GM21576 (cell line): Measurements from ENCODE around the gene GNG12.

Experiments used
- ATAC-seq: cut with Tn5 transposase; IDR thresholded peaks from one replicate; pipeline ENCODE4 v1.9.1; 2021; ENCODE audit warnings: mild to moderate bottlenecking, moderate library complexity; ENCODE audit not compliant: unreplicated experiment

Gene GNG12

DNA sequence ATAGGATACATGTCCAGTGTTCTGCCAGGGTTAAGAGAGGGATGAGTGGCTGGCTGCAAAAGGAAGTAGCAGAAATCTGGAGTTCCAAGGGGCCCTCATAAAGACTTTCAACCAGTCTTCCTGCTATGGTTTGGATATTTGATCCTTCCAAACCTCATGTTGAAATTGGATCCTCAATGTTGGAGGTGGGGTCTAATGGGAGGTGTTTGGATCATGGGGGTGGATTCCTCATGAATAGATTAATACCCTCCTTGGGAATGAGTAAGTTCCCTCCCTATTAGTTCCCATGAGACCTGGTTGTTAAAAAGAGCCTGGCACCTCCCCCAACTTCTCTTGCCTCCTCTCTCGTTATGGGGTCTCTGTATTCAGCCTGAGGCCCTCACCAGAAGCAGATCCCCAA, 10.1 kb upstream of the GNG12 start:
- ATAC-seq, result no peak

DNA sequence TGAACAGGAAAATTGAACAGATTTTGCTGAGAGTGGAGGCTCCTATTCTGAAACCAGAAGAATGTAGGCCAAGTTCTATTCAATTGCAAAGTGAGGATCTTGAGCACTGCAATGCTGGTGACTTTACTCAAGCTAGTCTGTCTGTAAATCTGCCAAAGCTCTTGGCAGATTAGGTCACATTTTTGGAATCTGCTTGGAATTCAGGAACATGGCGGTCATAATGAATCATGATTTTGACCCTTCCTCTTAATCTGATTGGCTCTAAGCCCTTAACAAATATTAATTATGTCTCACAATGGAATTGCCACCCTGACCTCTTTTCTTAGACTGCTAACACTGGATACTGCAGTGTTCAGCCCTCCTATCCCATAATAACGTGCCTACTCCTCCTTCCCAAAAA, 7.2 kb upstream of the GNG12 start:
- no peak for ATAC-seq

DNA sequence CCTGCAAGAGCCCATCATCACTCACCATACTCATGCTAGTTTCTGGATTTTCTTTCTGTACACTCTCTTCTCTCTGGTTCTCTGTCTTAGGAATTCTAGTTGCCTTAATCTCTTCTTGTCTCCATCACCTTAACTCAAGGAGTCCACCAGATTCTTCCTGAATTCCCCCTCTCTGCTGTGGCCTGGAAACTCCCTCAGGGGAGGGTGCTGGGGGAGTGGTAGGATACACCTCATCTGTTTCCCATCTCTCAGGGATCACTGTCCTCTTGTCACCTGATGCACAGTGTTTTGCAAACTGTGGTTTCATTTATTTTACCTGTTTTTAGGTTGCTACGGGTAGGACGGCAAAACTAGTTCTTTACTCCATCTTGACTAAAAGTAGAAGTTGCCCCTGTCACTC, 6.6 kb upstream of the GNG12 start:
- no peak for ATAC-seq

DNA sequence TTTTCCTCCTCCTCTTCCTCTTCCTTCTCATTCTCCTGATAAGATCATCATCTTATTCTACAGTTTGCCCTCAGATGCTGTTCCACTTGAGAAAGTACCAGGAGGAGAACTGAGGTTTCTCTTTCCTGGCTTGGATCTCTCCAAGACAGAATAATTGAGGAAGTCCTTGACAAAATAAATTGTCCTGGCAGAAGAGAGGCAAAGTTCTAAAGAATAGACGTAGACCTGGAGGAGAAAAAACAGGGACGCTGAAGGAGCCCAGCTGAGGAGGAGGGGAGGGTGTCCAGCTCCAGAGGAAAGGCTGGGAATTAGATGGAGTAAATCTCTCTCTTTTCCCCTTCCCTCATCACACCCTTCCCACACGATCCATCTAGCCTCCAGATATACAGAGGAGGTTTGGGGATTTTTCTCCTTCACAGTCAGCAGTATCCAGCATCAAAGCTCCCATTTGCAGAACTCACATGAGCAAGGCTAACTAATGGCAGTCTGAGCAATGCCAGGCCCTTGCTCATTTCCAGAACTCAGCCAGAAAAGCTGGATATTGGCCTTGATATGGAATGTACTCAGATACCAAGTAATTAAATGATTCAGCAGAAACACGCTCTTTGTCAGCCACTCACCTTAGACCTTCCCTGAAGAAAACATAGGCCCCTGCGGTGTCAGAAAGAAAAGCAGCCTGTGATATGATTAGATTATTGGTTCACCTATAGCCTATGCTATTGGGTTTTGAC, 5.1 kb upstream of the GNG12 start:
- no peak for ATAC-seq

DNA sequence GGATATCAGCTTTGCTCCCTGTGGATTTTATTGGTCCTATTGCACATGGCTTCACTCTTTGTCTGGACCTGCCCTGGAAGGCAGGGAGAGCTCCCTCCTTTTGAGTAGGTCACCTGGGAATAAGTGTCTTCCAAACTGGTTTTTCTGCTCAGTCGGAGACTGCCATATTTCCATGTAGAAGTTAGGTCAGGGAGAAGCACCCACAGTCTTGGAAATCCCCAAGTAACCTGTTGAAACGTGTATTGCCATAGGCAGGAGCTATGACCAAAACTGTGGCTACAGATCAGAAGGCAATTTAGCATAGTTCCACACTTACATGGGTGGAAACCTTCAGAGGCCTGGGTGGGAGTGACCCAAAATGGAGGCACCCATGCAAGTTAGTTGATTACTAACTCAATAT, 3.5 kb upstream of the GNG12 start:
- ATAC-seq, result no peak

DNA sequence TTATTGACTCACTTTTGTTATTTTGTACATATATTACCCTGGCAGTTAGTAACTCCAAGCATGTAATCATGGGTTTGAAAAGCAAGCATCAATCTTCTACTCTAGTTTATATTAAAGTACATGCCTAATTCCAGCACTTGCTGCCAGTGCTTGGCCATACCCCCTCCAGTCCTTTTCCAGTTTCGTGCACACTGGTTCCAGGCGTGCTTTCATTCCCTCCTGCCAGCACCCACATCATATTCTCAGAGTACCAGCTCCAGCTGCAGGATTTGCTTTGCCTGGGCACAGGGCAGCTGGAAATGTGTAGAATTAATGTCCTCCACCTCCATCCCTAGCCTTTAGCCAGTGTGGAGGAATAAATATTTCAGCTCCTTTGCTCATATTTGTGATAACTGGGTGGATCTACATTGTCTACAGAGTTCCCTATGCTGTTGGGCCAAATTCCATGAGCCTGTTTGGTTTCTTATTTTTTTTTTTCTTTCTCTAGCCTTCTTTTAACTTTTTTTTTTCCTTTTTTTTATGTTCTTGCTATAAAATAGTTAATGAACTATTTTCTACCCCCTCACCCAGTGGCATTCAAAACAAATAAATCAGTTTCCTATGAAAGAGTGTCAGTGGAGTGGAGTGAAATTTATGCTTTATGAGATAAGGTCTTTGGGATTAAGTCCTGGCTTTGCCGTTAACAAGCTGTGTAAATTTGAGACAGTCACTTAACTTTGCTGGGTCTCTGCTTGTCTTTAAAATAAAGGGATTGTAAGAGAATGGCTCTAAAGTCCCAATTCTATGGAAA, 2.6 kb upstream of the GNG12 start:
- no peak for ATAC-seq

DNA sequence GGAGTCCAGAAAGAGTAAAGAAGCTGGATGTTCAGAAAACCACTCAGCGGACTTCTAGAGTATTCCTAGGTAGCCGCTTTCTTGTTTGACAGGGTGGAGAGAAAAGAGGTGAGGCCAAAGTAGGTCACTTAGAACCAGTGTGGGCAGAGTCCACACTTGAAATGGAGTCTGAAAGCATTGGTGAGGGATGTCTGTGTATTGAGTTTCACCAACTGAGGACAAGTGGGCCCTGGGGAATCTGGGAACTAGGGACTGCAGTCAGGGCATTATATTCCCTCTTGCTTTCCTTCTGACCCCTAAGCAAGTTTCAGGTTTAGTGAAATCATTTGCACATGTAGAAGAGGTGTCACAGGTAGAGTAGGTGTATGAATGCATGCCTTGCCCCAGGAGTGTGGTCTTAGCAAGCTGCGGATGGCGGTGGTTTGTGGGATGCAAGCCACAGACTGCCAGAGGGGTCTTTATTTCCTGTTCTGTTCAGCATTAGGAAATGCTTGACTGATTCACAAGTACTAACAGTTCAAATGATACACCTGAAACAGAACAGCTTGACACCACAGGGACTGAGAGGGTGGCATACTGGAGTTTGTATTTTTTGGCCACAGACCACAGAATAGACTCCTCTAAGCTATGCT, 1.1 kb upstream of the GNG12 start:
- no peak for ATAC-seq

DNA sequence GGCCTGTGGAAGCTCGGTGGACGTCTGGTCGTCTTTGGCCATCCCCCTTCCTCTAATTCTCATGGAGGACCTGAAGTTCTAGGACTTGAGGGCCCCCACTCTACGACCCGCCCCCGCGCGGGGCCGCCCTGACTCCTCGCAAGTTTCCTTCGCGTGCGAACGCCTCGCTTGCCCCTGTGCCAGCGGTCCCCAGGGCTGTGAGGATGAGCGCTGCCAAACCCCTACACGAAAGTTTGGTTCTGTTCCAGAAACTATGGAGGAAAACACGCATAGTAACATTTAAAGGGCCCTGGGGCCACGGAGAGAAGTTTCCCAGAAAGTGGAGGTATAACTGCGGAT, 304 bp upstream of the GNG12 start:
- ATAC-seq, result no peak

DNA sequence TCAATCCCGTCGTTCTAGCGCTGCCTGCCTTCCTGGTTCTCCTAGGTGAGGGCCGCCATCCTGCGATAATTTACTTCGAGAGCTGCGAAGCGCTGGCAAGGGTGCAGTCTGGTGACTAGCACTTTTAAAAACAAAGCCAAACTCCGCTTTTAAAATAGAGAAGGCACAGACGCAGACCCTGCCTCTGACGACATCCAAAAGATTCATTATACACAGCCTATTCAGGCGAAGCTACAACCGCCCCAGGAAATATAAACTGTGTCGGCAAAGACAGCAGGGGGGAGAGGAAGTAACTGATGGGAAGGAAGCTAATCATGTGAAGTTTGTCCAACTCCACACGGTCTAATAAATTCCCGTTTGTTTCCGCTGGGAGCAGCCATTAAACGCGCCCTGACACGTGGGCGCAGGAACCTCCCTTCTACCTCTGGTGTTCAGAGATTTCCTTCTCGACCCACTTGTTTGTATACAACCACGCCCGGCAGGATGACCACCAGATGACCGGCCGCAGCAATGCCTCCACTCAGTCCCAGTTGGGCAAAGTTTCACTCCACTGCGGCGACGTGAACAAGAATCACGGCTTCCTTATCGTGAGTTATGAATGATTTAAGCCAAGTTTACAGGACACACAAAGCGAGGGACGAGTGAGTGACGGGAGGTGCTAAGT, 1.3 kb downstream of the GNG12 start:
- ATAC-seq, result no peak

DNA sequence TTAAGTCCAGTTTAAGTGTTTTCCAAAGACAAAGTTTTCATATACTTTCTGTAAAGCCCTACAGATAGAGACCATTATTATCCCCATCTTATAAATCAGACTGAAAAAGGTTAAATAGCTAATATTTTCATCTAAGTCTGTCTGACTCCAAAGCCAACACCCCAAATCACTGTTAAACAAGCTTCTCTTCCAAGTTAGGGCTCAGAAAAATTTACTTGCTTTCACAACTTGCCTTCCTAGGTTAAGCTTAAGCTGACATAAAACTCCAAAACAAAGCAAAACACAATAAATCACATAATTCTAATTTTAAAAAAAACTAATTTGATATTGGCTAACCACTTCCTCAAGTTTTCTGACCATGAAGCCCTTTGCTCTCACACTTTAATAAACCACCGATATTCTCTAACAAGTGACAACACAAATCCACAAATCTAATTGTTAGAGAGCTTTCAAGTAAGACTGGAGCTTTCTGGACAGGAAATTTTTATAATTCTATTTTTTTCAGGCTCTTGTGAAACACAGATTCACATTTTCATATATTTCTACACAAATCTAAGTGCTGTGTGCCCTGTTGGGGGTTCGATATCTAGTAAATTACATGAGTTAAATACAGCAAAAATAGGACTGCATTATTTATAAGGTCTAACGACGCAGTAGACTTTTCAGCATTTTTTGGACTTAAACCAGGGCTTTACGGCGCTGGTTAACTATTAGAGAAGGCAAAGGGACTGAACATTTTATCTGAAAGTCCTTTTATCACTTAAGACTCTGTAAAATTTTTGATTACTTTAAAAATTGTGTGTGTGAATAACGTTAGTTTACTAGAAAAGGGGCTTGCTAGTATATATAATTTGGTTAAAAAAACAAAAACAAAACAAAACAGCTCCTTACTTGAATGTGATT, 2.1 kb downstream of the GNG12 start:
- no peak for ATAC-seq

DNA sequence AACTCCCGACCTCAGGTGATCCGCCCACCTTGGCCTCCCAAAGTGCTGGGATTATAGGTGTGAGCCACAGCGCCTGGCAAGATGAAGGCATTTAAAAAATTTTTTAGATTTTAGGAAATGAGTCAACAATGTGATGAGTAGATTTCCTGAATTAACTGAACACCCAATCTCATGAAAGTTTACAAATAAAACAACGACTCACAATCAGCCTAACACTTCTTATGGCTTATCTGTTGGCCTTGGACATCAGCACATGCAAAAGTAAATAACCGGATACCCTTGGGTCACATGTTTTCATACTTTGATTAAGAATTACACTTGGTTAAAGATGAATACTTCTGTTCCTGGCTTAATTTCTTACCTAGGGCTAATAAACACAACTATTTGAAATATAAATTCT, 3.0 kb downstream of the GNG12 start:
- ATAC-seq, result no peak

DNA sequence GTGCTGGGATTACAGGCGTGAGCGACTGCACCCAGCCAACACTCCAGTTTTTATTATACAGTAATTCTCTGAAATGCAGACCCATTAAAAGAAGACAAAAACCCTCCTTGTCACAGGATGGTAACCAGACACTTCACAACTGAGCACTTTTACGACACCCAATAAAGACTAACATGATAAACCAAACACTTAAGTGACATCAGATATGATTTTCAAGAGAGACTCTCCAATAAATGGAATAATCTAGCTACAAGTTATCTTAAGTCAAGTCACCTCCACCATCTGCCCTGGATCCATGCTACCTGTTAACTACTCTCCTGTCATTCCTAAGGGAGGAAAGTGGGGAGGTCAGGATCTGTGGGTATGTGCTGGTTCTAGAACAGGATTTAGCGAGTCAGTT, 5.6 kb downstream of the GNG12 start:
- ATAC-seq, result no peak

DNA sequence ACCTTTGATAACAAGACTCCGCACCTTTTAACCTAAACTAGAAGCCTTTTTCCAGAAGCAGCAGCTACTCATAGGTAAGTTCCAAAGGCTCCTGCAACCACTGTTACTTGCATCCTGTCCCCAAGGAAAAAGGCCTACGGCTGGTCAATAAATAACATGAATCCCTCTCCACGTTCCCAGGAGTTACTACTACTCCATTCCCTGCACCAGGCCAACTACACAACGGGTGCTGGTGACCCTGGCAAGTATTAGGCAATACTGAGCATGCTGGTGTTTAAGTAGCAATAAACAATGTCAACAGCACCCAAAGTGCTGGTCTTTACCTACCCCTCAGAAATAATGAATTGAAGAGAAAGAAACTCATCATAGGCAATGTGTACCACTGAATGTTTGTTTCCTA, 7.7 kb downstream of the GNG12 start:
- no peak for ATAC-seq

DNA sequence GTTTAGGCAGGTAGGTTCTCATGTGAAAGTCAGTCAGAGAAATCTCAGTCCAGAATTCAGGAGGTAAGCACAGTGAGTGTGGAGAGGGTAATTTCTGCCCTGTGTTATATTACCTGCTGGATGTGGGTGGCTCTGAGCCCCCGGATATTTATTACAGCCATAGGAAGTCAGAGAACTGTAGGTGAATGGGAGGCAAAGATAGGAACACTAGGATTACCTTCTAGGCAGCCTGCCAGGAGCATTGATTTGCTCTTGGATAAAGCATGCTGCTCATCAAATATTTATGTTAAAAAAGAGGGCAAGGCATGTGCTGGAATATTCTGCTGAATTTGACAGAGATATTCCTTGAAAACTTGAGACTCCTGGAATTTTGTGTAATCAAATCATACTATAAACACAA, 8.5 kb downstream of the GNG12 start:
- ATAC-seq, result no peak

DNA sequence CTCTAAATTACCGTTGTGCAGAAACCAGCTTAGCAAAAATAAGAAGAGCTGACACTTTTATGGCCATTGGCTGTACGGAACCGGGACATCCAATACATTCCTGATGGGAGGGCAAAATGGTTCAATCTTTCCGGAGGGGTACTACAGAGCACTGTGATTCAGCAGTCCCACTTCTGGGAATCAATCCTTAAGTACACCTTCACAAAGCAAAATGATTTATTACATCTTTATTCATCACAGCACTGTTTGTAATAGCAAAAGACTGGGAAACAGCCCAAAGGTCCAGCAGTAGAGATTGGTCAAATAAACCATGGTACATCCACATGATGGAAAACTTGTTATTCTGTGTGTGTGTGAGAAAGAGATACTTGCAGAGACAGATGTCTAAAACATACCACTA, 9.7 kb downstream of the GNG12 start:
- ATAC-seq, result no peak

DNA sequence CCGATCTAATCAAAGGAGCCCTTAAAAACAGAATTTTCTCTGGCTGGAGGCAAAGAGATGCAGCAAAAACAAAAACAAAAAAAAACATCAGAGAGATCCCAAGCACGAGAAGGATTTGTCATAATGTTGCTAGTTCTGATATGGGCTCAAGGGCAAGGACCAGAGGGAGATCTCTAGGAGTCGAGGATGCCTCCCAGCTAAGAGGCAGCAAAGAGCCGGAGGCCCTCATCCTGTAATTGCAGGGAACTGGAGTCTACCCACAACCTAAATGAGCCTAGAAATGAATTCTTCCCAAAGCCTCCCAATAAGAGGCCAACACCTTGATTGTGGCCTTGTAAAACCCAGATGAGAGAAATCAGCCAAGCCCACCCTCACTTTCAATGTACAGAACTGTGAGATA, 12.0 kb downstream of the GNG12 start:
- no peak for ATAC-seq

DNA sequence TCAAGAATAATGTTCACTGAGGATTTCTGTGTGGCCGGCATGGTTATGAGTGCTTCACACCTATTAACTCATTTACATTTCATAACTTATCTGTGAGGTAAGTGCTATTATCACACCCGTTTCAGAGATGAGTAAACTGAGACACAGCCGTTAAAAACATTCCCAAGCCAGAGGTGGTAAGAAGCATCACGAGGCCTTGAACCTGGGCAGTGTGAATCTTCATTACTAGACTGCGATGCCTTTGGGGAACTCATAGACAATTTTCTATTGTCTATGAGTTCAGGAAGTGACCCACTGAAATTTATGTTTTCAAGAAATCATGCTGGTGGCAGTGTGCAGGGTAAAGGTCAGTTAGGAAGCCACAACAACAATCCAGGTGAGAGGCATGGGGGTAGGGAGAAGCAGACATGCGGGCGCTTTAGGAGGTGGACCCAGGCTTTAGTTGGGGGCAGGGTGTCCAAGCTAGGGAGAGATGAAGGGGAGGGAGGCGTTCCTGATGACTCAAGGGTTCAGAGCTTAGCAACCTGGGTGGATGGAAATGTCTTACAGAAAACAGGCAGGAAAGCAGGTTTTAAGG, 14.5 kb downstream of the GNG12 start:
- no peak for ATAC-seq

DNA sequence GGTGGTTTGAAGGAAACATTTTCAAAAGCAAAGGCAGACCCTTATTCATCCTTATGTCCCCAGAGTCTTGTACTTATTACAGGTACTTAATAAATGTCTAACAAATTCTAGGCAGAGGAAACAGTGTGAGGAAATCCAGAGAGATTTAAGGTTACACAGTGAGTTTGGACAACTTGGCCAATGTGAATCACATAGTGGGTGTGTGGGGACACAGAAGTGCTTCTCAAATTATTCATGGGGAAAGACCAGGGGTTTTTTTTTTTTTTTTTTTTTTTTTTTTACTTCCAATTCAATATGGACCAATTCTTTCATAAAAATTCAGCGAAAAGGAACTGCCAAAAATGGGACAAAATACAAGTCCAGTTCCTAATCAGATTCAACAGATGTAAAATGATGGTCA, 15.1 kb downstream of the GNG12 start:
- ATAC-seq, result no peak

DNA sequence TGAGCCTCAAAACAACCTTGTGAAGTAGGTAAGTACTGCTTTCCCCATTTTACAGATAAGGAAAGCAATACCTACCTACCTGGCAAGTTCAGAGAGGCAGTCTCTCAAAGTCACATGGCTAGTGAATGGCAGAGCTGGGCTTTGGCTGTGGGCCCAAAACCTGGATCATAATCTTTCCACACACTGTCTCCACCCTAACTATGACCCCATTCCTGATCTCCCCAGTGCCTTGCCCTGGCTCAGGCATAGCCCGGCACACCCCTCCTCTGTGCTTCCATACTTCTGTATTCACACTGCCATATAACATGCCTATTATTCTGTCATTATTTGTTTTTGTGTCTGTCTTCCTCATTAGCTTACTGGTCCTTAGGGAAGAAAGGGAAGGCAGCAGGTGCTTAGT, 15.9 kb downstream of the GNG12 start:
- ATAC-seq, result no peak

DNA sequence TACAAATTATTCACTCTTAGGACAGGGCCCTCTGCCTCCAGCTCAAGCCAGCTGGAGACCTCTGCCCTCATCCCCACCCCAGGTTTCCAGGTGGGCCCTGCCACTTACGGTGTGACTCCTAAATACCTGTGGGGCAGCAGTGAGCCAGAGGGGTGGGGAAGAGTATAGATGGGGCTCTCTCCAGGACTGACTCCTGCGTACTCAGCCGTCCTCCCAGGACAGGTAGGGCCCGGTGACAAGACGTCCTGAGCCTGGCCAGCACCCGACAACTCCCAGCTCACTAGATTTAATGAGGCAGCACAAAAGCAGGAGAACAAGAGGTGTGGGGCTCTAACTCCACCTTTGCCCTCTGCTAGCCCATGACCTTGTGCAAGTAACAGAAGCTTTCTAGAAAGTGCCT, 16.8 kb downstream of the GNG12 start:
- no peak for ATAC-seq
